DMS153 treated with DMSO at 0.1 percent for 48 hours (cell line): ENCODE measurements around the gene CFAP92.

ENCODE experiments used
- DNase-seq: peaks from one replicate; lab custom pipeline; 2025; ENCODE audit not compliant: unreplicated experiment; lab: John Stamatoyannopoulos, UW

Gene CFAP92

DNA sequence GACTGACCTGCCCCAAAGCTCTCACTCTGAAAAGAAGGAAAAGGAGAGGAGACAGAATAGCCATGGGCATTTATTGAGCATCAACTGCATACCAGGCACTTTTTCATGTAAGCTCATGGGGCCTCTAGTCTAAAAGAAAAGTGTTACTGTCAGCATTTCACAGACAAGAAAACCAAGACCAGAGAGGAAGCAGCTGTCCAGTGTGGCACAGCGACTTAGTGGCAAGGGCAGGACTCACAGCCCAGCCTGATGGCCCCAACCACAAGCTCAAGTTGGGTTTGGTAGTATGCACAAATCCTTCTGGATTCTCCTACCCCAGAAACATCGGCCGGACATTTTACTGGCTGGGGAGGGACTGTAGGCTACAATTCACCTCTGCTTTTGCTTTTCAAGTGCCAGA lies 13.0 kb upstream of the CFAP92 start:
- DNase-seq, result no peak

- peak; percentile 68 for DNase-seq
These were observed 11.8 kb upstream of the CFAP92 start for GRCh38 chr3:129005526-129006303.

- peak; percentile 11 for DNase-seq
These were observed 10.9 kb upstream of the CFAP92 start for GRCh38 chr3:129004639-129005295.

DNA sequence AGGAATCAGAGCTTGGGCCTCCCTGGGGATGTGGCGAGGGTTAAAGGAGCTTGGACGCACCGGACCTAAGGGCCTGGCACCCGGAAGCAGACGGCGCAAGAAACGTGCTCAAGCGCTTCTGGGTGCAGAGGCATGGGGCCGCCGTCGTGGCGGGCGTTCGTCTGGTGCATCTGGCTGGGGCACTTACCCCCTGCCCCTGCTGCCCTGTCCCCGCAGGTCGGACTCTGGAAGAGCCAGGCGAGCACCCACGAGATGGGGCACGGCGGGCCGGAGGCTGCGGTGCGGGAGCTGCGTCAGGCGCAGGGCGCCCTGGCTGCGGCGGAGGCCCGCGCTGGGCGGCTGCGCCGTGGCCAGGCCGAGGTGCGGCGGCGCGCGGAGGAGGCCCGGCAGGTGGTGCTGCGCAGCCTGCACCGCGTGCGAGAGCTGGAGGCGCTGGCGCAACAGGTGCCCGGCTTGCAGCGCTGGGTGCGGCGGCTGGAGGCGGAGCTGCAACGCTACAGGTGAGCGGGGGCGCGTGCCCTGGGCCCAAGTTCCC lies 9.8 kb upstream of the CFAP92 start:
- peak; percentile 66 for DNase-seq

GRCh38 chr3:129002573-129003569 lies 9.0 kb upstream of the CFAP92 start:
- no peak for DNase-seq

DNA sequence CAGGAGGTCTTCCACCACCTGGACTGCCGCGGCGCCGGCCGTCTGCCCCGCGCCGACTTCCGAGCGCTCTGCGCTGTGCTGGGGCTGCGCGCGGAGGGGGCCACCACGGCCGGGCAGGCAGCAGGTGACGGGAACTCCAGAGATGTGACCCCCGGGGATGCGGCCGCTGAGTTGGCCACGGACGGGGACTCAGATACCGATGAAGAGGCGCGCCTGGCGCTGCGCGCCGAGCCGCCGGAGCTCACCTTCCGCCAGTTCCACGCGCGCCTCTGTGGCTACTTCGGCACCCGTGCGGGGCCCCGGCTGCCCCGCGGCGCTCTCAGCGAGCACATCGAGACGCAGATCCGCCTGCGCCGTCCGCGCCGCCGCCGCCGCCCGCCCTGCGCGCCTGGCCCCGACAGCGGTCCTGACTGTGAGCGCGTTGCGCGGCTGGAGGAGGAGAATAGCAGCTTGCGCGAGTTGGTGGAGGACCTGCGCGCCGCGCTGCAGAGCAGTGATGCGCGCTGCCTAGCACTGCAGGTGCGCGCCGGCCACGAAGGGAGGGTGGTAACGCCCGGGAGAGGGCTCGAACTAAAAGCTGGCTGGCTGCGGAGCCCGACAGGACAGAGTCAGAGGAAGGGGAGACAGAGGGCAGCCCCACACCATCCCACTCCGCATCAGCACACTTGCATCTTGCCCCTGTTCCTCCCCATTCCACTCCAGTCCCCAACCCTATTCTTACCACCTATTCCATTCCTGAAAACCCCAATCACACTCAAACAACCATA lies 8.1 kb upstream of the CFAP92 start:
- no peak for DNase-seq

DNA sequence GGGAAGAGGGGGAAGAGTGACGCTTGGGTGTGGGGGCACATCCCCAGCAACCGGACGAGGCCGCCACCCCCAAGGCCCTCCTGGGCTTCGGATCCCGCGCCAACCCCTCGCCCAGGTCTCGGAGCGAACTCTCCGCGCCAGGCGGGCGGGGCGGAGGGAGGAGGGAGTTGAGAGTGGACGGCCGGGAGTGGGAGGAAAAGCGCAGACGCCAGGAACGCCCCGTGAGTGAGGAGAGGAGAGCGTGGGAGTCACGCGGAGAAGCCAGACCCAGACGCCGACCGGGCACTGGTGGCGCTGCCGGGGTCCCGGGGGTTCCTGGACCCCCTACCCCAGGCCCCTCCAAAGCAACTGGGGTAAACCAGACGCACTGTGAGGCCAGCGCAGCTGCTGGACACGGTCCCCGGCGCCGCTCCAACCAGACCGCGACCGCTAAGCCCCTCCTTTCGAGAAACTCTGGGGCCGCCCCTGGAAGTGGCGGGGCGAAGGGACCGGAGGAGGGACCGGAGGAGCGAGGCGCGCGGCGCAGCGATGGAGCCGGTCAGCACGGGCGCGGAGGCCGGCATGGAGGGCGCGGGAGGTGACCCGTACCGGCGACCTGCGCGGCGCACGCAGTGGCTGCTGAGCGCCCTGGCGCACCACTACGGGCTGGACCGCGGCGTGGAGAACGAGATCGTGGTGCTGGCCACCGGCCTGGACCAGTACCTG lies 7.4 kb upstream of the CFAP92 start, which contains the start of gene EFCC1:
EFCC1 (plus strand) TSS at position 204 of the 705 bp plus-strand sequence; CDS start at position 529, 325 bp downstream.
- no peak for DNase-seq

- DNase-seq, result no peak
These were observed 6.8 kb upstream of the CFAP92 start for GRCh38 chr3:129000742-129001100.

GRCh38 chr3:128999102-128999501 lies 5.2 kb upstream of the CFAP92 start:
- peak; percentile 6 for DNase-seq

DNA sequence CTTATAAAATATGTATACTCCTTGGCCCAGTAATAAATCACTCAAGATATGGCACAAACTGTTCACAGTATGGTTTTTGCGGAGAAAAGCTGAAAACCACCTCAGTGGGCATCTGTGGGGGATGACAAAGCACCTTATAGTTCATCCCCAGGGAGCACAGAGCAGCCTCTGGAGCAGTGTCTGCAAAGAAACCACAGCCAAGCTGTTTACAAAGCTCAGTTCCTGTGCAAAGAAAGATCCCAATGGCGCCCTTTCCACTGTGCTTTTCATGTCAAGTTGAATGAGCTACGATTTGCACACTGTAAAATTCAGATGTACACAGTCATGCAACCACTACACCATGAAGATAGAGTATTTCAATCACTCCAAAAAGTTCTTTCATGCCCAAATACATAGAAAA lies 4.7 kb upstream of the CFAP92 start:
- DNase-seq, result peak; percentile 32

GRCh38 chr3:128997486-128998133 lies 3.7 kb upstream of the CFAP92 start:
- DNase-seq, result no peak

DNA sequence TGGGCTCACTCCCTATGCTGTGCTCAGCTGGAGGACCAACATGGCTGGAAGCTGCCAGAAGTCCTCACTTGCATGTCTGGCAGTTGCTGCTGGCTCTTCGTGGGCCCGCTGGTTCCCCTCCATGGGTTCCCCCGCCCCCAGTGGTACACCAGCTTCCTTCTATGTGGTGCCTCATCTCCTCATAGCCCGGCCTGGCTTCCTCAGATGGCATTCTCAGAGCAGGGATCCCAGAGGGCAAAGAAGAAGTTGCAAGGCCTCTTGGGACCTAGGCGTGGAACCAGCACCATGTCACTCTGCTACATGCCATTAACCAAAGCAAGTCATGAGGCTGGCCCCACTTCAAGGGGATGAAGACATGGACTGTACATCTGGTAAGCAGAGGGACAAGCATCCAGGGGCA lies 2.9 kb upstream of the CFAP92 start:
- DNase-seq, result no peak

DNA sequence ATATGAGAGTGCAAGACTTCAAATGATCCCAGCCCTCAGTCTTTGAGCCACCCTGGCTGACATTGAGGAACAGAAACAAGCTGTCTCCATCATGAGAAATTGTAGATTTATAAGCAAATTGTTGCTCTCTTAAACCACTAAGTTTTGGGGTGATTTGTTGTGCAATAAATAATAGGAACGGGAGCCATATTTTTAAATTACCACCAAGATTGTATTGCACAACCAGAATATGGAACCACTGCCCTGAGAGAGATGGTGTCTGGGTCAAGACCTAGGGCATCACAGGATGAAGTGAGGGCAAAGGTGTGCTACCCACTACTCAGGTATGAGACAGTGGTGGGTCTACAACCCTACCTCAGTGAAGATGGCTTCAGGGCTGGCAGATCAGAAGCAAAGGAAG lies 2.3 kb upstream of the CFAP92 start:
- no peak for DNase-seq

DNA sequence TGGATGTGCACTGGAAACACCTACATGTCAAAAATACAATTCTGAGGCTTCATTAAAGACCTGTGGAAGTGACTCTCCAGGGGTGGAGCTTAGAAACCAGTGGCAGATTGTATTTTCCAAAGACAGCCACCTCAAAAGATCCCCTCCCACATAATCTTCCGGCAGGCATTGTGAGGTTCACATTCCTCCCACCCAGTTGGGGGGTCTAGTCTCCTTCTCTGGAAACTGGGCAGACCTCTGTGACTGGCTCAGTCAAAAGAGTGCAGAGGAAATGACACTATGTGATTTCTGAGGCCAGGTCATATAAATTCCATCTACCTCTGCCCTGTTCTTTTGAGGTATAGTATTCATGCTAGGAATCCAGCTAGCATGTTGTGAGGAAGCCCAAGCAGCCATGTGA lies 1.9 kb upstream of the CFAP92 start:
- no peak for DNase-seq

- DNase-seq, result no peak
These were observed 988 bp upstream of the CFAP92 start for GRCh38 chr3:128994581-128995546.

GRCh38 chr3:128994173-128994512 lies 267 bp upstream of the CFAP92 start:
- no peak for DNase-seq

GRCh38 chr3:128992926-128993460 lies 883 bp downstream of the CFAP92 start:
- DNase-seq, result no peak

GRCh38 chr3:128991355-128991895 lies 2.5 kb downstream of the CFAP92 start:
- no peak for DNase-seq
